Upper lobe of left lung (tissue), 4 donors: ENCODE data around the gene LAMTOR4.

Experiments
- EP300 ChIP-seq, 4 donors: sonication (generic); formaldehyde crosslinking; IDR thresholded peaks; one replicate each; pipeline ENCODE4 v1.5.1; 2017; ENCODE audit warnings: antibody characterized with exemption in 4 of 4, control low read depth in 2 of 4
- POLR2A ChIP-seq, 4 donors: fragments of 450-650 bp; IDR thresholded peaks; one replicate each; pipeline ENCODE4 v1.5.1; 2016 to 2017; ENCODE audit warnings: antibody characterized with exemption in 4 of 4, mild to moderate bottlenecking in 2 of 4
- POLR2AphosphoS5 ChIP-seq, 2 donors: sonication (generic); formaldehyde crosslinking; IDR thresholded peaks; one replicate each; pipeline ENCODE4 v1.5.1; 2017; ENCODE audit warnings: antibody characterized with exemption in 2 of 2
- TF ChIP-seq, protein P1 (sequence below), 6 experiments: fragments of 450-650 bp in 4 of 6; fragments of 200-600 bp in 2 of 6; sonication (generic) in 2 of 6; IDR thresholded peaks; one replicate each; pipeline ENCODE4 v1.5.1; 2016 to 2019; ENCODE audit warnings: antibody characterized with exemption in 6 of 6

DNA sequence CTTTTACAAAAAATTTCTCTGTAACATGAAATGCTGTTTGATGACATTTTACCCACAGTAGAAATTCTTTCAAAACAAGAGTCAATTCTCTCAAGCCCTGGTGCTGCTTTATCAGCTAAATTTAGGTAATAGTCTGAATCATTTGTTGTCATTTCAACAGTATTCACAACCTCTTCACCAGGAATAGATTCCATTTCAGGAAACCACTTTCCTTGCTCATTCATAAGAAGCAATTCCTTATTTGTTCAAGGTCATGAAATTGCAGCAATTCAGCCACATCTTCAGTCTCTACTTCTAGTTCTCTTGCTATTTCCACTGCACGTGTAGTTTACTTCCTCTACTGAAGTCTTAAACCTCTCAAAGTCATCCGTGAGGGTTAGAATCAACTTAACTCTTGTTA is 43.1 kb downstream of the LAMTOR4 start:
- TF ChIP-seq, protein P1, sequence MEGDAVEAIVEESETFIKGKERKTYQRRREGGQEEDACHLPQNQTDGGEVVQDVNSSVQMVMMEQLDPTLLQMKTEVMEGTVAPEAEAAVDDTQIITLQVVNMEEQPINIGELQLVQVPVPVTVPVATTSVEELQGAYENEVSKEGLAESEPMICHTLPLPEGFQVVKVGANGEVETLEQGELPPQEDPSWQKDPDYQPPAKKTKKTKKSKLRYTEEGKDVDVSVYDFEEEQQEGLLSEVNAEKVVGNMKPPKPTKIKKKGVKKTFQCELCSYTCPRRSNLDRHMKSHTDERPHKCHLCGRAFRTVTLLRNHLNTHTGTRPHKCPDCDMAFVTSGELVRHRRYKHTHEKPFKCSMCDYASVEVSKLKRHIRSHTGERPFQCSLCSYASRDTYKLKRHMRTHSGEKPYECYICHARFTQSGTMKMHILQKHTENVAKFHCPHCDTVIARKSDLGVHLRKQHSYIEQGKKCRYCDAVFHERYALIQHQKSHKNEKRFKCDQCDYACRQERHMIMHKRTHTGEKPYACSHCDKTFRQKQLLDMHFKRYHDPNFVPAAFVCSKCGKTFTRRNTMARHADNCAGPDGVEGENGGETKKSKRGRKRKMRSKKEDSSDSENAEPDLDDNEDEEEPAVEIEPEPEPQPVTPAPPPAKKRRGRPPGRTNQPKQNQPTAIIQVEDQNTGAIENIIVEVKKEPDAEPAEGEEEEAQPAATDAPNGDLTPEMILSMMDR (IDR thresholded peaks at IDR 0.05), result no peak
- no peak for TF ChIP-seq POLR2A (IDR thresholded peaks at IDR 0.05)
- TF ChIP-seq POLR2AphosphoS5 (IDR thresholded peaks at IDR 0.05), result no peak
- no peak for TF ChIP-seq EP300 (IDR thresholded peaks at IDR 0.05)
